HEK293T (cell line): ENCODE results near the gene ALDH2.
"Not testable (repeated sequence)": the region's sequence is repeated elsewhere in the genome, so short reads cannot be mapped to it uniquely, and the experiment has no call there.

ENCODE experiments used
- ARNT ChIP-seq: fragments of 450-650 bp; IDR thresholded peaks from 2 replicates; pipeline ENCODE4 v1.6.1; 2017; ENCODE audit warnings: mild to moderate bottlenecking
- BHLHE40 ChIP-seq: fragments of 450-650 bp; IDR thresholded peaks from 2 replicates; pipeline ENCODE4 v1.6.1; 2016; ENCODE audit warnings: mild to moderate bottlenecking, moderate library complexity, borderline replicate concordance
- ELF4 ChIP-seq: fragments of 450-650 bp; IDR thresholded peaks from 2 replicates; pipeline ENCODE4 v1.6.1; 2017; ENCODE audit warnings: antibody characterized with exemption
- FOXA1 ChIP-seq: fragments of 450-650 bp; IDR thresholded peaks from 2 replicates; pipeline ENCODE4 v1.6.1; 2016; ENCODE audit warnings: mild to moderate bottlenecking
- FOXK2 ChIP-seq: fragments of 450-650 bp; IDR thresholded peaks from 2 replicates; pipeline ENCODE4 v1.6.1; 2016; ENCODE audit warnings: mild to moderate bottlenecking
- FOXM1 ChIP-seq: fragments of 450-650 bp; IDR thresholded peaks from 2 replicates; pipeline ENCODE4 v1.6.1; 2017; ENCODE audit warnings: mild to moderate bottlenecking, borderline replicate concordance
- HDGF ChIP-seq: fragments of 450-650 bp; IDR thresholded peaks from 2 replicates; pipeline ENCODE4 v1.6.1; 2017; ENCODE audit warnings: antibody characterized with exemption, borderline replicate concordance
- L3MBTL2 ChIP-seq: fragments of 450-650 bp; conservative IDR thresholded peaks from 2 replicates; pipeline ENCODE4 v1.6.1; 2016; ENCODE audit warnings: mild to moderate bottlenecking
- NFRKB ChIP-seq: fragments of 450-650 bp; IDR thresholded peaks from 2 replicates; pipeline ENCODE4 v1.6.1; 2016; ENCODE audit warnings: mild to moderate bottlenecking, moderate library complexity
- PKNOX1 ChIP-seq: fragments of 450-650 bp; IDR thresholded peaks from 2 replicates; pipeline ENCODE4 v1.6.1; 2016
- SP1 ChIP-seq: fragments of 450-650 bp; IDR thresholded peaks from 2 replicates; pipeline ENCODE4 v1.6.1; 2017
- SUZ12 ChIP-seq: fragments of 450-650 bp; IDR thresholded peaks from 2 replicates; pipeline ENCODE4 v1.6.1; 2016; ENCODE audit warnings: mild to moderate bottlenecking
- TARDBP ChIP-seq: fragments of 450-650 bp; IDR thresholded peaks from 2 replicates; pipeline ENCODE4 v1.6.1; 2016
- ZNF384 ChIP-seq: fragments of 450-650 bp; IDR thresholded peaks from 2 replicates; pipeline ENCODE4 v1.6.1; 2016

- not testable (repeated sequence) for TF ChIP-seq FOXM1, TARDBP, ELF4, SP1, SUZ12, FOXK2, ZNF384, L3MBTL2, ARNT, NFRKB, FOXA1, HDGF, BHLHE40, PKNOX1
These were observed 68.9 kb downstream of the ALDH2 start for GRCh38 chr12:111835531-111836181.
